Fibroblast of lung (primary cell): ENCODE measurements around the gene RCAN2.

Source experiments
- CTCF ChIP-seq, 2 donors: IDR thresholded peaks in 1 of 2; conservative IDR thresholded peaks in 1 of 2; 1 replicate in 1 of 2; 2 replicates in 1 of 2; pipeline ENCODE4 v1.5.1; 2011 to 2012; ENCODE audit warnings: low read length in 2 of 2, control low read depth in 1 of 2, inconsistent platforms in 1 of 2, low read depth in 1 of 2, mild to moderate bottlenecking in 1 of 2
- EZH2 ChIP-seq: IDR thresholded peaks from 2 replicates; pipeline ENCODE4 v1.5.1; 2012; ENCODE audit warnings: low read length, control low read depth, mild to moderate bottlenecking; ENCODE audit errors: missing control alignments

GRCh38 chr6:46377209-46377608 lies 114.0 kb downstream of the RCAN2 start:
- no peak for TF ChIP-seq CTCF (conservative IDR thresholded peaks at IDR 0.05 in 1 of 2, IDR thresholded peaks at IDR 0.05 in 1 of 2; ENCODE audit: low read depth in 1 of 2, low read length in 2 of 2)
- no peak for TF ChIP-seq EZH2
